ENCODE measurements around the gene CCDC144A. TPM values are rescaled to one million over a fixed set of nuclear protein-coding genes. Genes with fewer than 3 reads are reported as not detected.
"Not testable (repeated sequence)": the region's sequence is repeated elsewhere in the genome, so short reads cannot be mapped to it uniquely, and the experiment has no call there.

Gene CCDC144A
- total RNA-seq, 1 experiment from 2014 or later = 0.20 TPM

GRCh38 chr17:16814439-16814838, 124.4 kb downstream of the CCDC144A start (continued):
- TF ChIP-seq ZBTB33 (IDR thresholded peaks at IDR 0.05; ENCODE audit: extremely low read depth, insufficient replicate concordance, low read length) = no peak
- TF ChIP-seq EZH2 (IDR thresholded peaks at IDR 0.05) = no peak
- no peak for TF ChIP-seq REST (IDR thresholded peaks at IDR 0.05; ENCODE audit: low read depth)

- Histone ChIP-seq H4K20me1 (ENCODE audit: insufficient read depth) (no peaks in the 10 kb centered on the region), H3K4me3 (replicated peaks in 1 of 2; ENCODE audit: low read depth in 1 of 2, low read length in 2 of 2) (no peak overlapping the region), H3K36me3 (ENCODE audit: control insufficient read depth in 1 of 2, insufficient read depth in 2 of 2, low read length in 2 of 2) (no peaks in the 10 kb centered on the region), H3K27me3 (ENCODE audit: insufficient read depth, low read length) (no peaks in the 10 kb centered on the region), H2AFZ (ENCODE audit: low read depth, low read length, poor library complexity, severe bottlenecking) (no peak overlapping the region), H3K9me3 (ENCODE audit: control insufficient read depth in 1 of 2, insufficient read depth in 1 of 2, low read depth in 1 of 2, low read length in 2 of 2) (no peaks in the 10 kb centered on the region), H3K4me1 (ENCODE audit: control insufficient read depth in 1 of 2, insufficient read depth in 2 of 2, low read length in 2 of 2) (peaks cover 0 to 24% of the 10 kb centered on the region in 2 experiments; a peak in 2 of 4 replicates), H3K79me2 (ENCODE audit: insufficient read depth, low read length) (no peaks in the 10 kb centered on the region), H3K27ac (ENCODE audit: low read depth, low read length) (no peak overlapping the region), H3K9ac (ENCODE audit: low read length) (no peak overlapping the region), H3K9me2 (ENCODE audit: insufficient read depth) (no peaks in the 10 kb centered on the region), H3K4me2 (ENCODE audit: low read length) (no peak overlapping the region)
- TF ChIP-seq ZFX (IDR thresholded peaks at IDR 0.05) (no peak), EZH2phosphoT487 (IDR thresholded peaks at IDR 0.05; ENCODE audit: borderline replicate concordance) (no peak), CEBPB (IDR thresholded peaks at IDR 0.05; ENCODE audit: low read depth) (no peak), EGR1 (IDR thresholded peaks at IDR 0.05; ENCODE audit: low read depth) (no peak), MAX (IDR thresholded peaks at IDR 0.05) (no peak), ZBTB33 (IDR thresholded peaks at IDR 0.05; ENCODE audit: extremely low read depth, insufficient replicate concordance, low read length) (no peak), POLR2AphosphoS5 (IDR thresholded peaks at IDR 0.05; ENCODE audit: low read depth, low read length) (no peak)
- ChIA-PET CTCF (no interaction called here), RAD21 (ENCODE audit: low non-redundant PET in 1 of 2, low total read pairs in 2 of 2, uncharacterized antibody in 2 of 2, unreplicated experiment in 2 of 2) (no interaction called here), POLR2A (no interaction called here)
- intact Hi-C loops (cut with micrococcal nuclease) = no loop called here
- BruUV-seq (replicated peaks) = no TSS peak
- DNase-seq (ENCODE audit: low read depth, low spot score) = no peak
- ATAC-seq = no peak
Observed at GRCh38 chr17:16817201-16817600, 127.2 kb downstream of the CCDC144A start.

GRCh38 chr17:16817940-16818339, 127.9 kb downstream of the CCDC144A start:
- ATAC-seq; H3K27me3 ChIP-seq (ENCODE audit: insufficient read depth, low read length); intact Hi-C loops (cut with micrococcal nuclease); H2AFZ ChIP-seq (ENCODE audit: low read depth, low read length, poor library complexity, severe bottlenecking); BruUV-seq (replicated peaks); H3K4me3 ChIP-seq (replicated peaks in 1 of 2; ENCODE audit: low read depth in 1 of 2, low read length in 2 of 2); H3K27ac ChIP-seq (ENCODE audit: low read depth, low read length); H3K9me3 ChIP-seq (ENCODE audit: control insufficient read depth in 1 of 2, insufficient read depth in 1 of 2, low read depth in 1 of 2, low read length in 2 of 2); H3K9ac ChIP-seq (ENCODE audit: low read length); H4K20me1 ChIP-seq (ENCODE audit: insufficient read depth); RAD21 ChIA-PET (ENCODE audit: low non-redundant PET in 1 of 2, low total read pairs in 2 of 2, uncharacterized antibody in 2 of 2, unreplicated experiment in 2 of 2); H3K4me2 ChIP-seq (ENCODE audit: low read length); DNase-seq (ENCODE audit: low read depth, low spot score); H3K36me3 ChIP-seq (ENCODE audit: control insufficient read depth in 1 of 2, insufficient read depth in 2 of 2, low read length in 2 of 2); H3K79me2 ChIP-seq (ENCODE audit: insufficient read depth, low read length); CTCF ChIA-PET; H3K9me2 ChIP-seq (ENCODE audit: insufficient read depth); POLR2A ChIA-PET: not testable (repeated sequence)
- H3K4me1 ChIP-seq (ENCODE audit: control insufficient read depth in 1 of 2, insufficient read depth in 2 of 2, low read length in 2 of 2) = peaks cover 0 to 24% of the 10 kb centered on the region in 2 experiments; a peak in 2 of 4 replicates

Data from HCT116 (cell line).